ENCODE measurements around the gene ENAM. TPM values are rescaled to one million over a fixed set of nuclear protein-coding genes. Genes with fewer than 3 reads are reported as not detected.
A peak's percentile ranks its signal among the peaks of the same experiment; 100 is the strongest.

Gene ENAM
- total RNA-seq, 4 donors from 2014 or later: under 0.01 to 0.10 TPM; not detected in 2

GRCh38 chr4:70591955-70592582, 36.5 kb upstream of the ENAM start, which contains the start of gene AMBN:
Gene AMBN, plus strand, starts transcription at chr4:70592256. Its CDS starts 103 bp downstream, at chr4:70592359.
- H3K27me3 ChIP-seq: no peaks in the 10 kb centered on the region
- H3K36me3 ChIP-seq: no peaks in the 10 kb centered on the region
- H3K4me3 ChIP-seq (replicated peaks in 1 of 3): no peak within 1 kb of the TSS
- intact Hi-C loops (cut with DNase I): no loop called here
- no peak for DNase-seq
- no peaks in the 10 kb centered on the region for H3K9me3 ChIP-seq
- no peak for TF ChIP-seq POLR2A (IDR thresholded peaks at IDR 0.05)
- no peak for TF ChIP-seq CTCF (IDR thresholded peaks at IDR 0.05)
- no peak within 1 kb of the TSS for H3K27ac ChIP-seq
- WGBS, 2 donors: 85 to 87% methylated on average over 5 of the region's 5 CpGs
- no peaks in the 10 kb centered on the region for H3K4me1 ChIP-seq

GRCh38 chr4:70594196-70594595, 34.3 kb upstream of the ENAM start:
- no peak overlapping the region for H3K27ac ChIP-seq
- H3K9me3 ChIP-seq: no peaks in the 10 kb centered on the region
- intact Hi-C loops (cut with DNase I): no loop called here

GRCh38 chr4:70600305-70600704, 28.2 kb upstream of the ENAM start:
- intact Hi-C loops (cut with DNase I): no loop called here
- Histone ChIP-seq H3K9me3 (no peaks in the 10 kb centered on the region), H3K4me1 (no peaks in the 10 kb centered on the region), H3K27me3 (no peaks in the 10 kb centered on the region), H3K36me3 (no peaks in the 10 kb centered on the region), H3K4me3 (replicated peaks in 1 of 3) (no peak overlapping the region), H3K27ac (no peak overlapping the region)
- TF ChIP-seq CTCF (IDR thresholded peaks at IDR 0.05) (no peak), POLR2A (IDR thresholded peaks at IDR 0.05) (no peak)
- no peak for DNase-seq
- WGBS, 2 donors: 88 to 94% methylated on average over 3 of the region's 3 CpGs

More at GRCh38 chr4:70594196-70594595, 34.3 kb upstream of the ENAM start:
- Histone ChIP-seq H3K36me3 (no peaks in the 10 kb centered on the region), H3K4me3 (replicated peaks in 1 of 3) (no peak overlapping the region), H3K4me1 (no peaks in the 10 kb centered on the region), H3K27me3 (no peaks in the 10 kb centered on the region)
- TF ChIP-seq CTCF (IDR thresholded peaks at IDR 0.05) (no peak), POLR2A (IDR thresholded peaks at IDR 0.05) (no peak)
- DNase-seq: no peak

GRCh38 chr4:70600977-70601376, 27.6 kb upstream of the ENAM start:
- Histone ChIP-seq H3K36me3 (no peaks in the 10 kb centered on the region), H3K9me3 (no peaks in the 10 kb centered on the region), H3K4me1 (no peaks in the 10 kb centered on the region), H3K4me3 (replicated peaks in 1 of 3) (no peak overlapping the region), H3K27ac (no peak overlapping the region), H3K27me3 (no peaks in the 10 kb centered on the region)
- 77% methylated on average over 5 of the region's 5 CpGs for WGBS, 2 donors
- no peak for TF ChIP-seq CTCF (IDR thresholded peaks at IDR 0.05)
- no peak for TF ChIP-seq POLR2A (IDR thresholded peaks at IDR 0.05)
- intact Hi-C loops (cut with DNase I): no loop called here
- no peak for DNase-seq

- Histone ChIP-seq H3K9me3 (no peaks in the 10 kb centered on the region), H3K4me1 (no peaks in the 10 kb centered on the region), H3K27ac (no peak overlapping the region), H3K27me3 (no peaks in the 10 kb centered on the region), H3K36me3 (no peaks in the 10 kb centered on the region), H3K4me3 (replicated peaks in 1 of 3) (no peak overlapping the region)
- 37 to 42% methylated on average over 5 of the region's 5 CpGs for WGBS, 2 donors
- intact Hi-C loops (cut with DNase I): no loop called here
- no peak for TF ChIP-seq POLR2A (IDR thresholded peaks at IDR 0.05)
- peak in 4 of 6 experiments; percentile 21 to 53 (median 46) for TF ChIP-seq CTCF (IDR thresholded peaks at IDR 0.05)
- peak; percentile 23 to 36 for DNase-seq
Observed at GRCh38 chr4:70601422-70602039, 27.0 kb upstream of the ENAM start.

All from thyroid gland (tissue), 4 donors.